ENCODE results near the gene NSUN5. TPM values are rescaled to one million over a fixed set of nuclear protein-coding genes. Genes with fewer than 3 reads are reported as not detected.

The NSUN5 gene
- total and polyA plus RNA-seq, 9 of the 15 experiments (the other 6 are each of a cell fraction or from before 2014, with no cell fraction given) = 4.7 to 115 (median 43.0) TPM

DNA sequence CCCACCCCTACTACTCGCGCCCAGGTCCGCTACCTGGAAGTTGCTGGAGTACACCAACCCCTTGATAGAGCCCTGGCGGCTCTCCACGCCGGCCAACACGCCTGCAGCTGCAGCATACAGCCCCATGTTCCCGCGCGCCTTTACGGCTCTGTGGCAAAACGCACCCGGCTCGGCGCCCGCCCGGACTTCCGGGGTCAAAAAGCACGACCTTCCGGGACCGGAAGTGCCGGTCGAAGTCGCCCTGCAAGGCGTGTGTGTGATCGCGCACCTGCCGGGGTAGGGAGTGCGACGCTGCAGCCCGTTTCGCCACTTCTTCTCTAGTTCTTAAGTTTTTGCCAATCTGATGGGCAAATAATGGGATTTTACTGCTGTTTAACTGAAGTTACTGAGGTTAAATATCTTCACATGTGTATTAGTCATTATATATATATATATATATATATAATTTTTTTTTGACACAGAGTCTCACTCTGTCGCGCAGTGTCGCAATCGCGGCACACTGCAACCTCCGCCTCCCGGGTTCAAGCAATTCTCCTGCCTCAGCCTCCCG is at the start of gene NSUN5 (continued):
- TF ChIP-seq, protein P1, sequence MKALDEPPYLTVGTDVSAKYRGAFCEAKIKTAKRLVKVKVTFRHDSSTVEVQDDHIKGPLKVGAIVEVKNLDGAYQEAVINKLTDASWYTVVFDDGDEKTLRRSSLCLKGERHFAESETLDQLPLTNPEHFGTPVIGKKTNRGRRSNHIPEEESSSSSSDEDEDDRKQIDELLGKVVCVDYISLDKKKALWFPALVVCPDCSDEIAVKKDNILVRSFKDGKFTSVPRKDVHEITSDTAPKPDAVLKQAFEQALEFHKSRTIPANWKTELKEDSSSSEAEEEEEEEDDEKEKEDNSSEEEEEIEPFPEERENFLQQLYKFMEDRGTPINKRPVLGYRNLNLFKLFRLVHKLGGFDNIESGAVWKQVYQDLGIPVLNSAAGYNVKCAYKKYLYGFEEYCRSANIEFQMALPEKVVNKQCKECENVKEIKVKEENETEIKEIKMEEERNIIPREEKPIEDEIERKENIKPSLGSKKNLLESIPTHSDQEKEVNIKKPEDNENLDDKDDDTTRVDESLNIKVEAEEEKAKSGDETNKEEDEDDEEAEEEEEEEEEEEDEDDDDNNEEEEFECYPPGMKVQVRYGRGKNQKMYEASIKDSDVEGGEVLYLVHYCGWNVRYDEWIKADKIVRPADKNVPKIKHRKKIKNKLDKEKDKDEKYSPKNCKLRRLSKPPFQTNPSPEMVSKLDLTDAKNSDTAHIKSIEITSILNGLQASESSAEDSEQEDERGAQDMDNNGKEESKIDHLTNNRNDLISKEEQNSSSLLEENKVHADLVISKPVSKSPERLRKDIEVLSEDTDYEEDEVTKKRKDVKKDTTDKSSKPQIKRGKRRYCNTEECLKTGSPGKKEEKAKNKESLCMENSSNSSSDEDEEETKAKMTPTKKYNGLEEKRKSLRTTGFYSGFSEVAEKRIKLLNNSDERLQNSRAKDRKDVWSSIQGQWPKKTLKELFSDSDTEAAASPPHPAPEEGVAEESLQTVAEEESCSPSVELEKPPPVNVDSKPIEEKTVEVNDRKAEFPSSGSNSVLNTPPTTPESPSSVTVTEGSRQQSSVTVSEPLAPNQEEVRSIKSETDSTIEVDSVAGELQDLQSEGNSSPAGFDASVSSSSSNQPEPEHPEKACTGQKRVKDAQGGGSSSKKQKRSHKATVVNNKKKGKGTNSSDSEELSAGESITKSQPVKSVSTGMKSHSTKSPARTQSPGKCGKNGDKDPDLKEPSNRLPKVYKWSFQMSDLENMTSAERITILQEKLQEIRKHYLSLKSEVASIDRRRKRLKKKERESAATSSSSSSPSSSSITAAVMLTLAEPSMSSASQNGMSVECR (CRISPR knock-in tag; IDR thresholded peaks at IDR 0.05) = peak; percentile 65; the same call in 1 of the 2 replicates
- TF ChIP-seq CCNT2 (IDR thresholded peaks at IDR 0.05; ENCODE audit: borderline replicate concordance, extremely low read depth, insufficient read length, low read depth, low read length) = peak; percentile 58
- TF ChIP-seq, protein P2, sequence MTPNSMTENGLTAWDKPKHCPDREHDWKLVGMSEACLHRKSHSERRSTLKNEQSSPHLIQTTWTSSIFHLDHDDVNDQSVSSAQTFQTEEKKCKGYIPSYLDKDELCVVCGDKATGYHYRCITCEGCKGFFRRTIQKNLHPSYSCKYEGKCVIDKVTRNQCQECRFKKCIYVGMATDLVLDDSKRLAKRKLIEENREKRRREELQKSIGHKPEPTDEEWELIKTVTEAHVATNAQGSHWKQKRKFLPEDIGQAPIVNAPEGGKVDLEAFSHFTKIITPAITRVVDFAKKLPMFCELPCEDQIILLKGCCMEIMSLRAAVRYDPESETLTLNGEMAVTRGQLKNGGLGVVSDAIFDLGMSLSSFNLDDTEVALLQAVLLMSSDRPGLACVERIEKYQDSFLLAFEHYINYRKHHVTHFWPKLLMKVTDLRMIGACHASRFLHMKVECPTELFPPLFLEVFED (CRISPR knock-in tag; conservative IDR thresholded peaks at IDR 0.05) = no peak
- peak in 1 of 2 experiments; percentile 99; a peak in 2 of 3 replicates for TF ChIP-seq CBX3 (IDR thresholded peaks at IDR 0.05; ENCODE audit: borderline replicate concordance in 1 of 2, low read length in 2 of 2)
- TF ChIP-seq NFATC3 (IDR thresholded peaks at IDR 0.05) = no peak
- no peak for TF ChIP-seq BRD9 (IDR thresholded peaks at IDR 0.05; ENCODE audit: low read depth, partially characterized antibody)
- TF ChIP-seq GTF2A2 (tag; IDR thresholded peaks at IDR 0.05) = no peak
- no peak for TF ChIP-seq FOS (IDR thresholded peaks at IDR 0.05; ENCODE audit: extremely low read depth, insufficient read length)
- TF ChIP-seq KHSRP (IDR thresholded peaks at IDR 0.05) = no peak
- peak; percentile 69; the same call in 1 of the 2 replicates for TF ChIP-seq E2F3 (CRISPR knock-in tag; IDR thresholded peaks at IDR 0.05)
- peak; percentile 20; the same call in 1 of the 2 replicates for TF ChIP-seq CTBP1 (IDR thresholded peaks at IDR 0.05; ENCODE audit: borderline replicate concordance)
- TF ChIP-seq, protein P3, sequence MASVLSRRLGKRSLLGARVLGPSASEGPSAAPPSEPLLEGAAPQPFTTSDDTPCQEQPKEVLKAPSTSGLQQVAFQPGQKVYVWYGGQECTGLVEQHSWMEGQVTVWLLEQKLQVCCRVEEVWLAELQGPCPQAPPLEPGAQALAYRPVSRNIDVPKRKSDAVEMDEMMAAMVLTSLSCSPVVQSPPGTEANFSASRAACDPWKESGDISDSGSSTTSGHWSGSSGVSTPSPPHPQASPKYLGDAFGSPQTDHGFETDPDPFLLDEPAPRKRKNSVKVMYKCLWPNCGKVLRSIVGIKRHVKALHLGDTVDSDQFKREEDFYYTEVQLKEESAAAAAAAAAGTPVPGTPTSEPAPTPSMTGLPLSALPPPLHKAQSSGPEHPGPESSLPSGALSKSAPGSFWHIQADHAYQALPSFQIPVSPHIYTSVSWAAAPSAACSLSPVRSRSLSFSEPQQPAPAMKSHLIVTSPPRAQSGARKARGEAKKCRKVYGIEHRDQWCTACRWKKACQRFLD (CRISPR knock-in tag; IDR thresholded peaks at IDR 0.05) = peak; percentile 97
- TF ChIP-seq, protein P4, sequence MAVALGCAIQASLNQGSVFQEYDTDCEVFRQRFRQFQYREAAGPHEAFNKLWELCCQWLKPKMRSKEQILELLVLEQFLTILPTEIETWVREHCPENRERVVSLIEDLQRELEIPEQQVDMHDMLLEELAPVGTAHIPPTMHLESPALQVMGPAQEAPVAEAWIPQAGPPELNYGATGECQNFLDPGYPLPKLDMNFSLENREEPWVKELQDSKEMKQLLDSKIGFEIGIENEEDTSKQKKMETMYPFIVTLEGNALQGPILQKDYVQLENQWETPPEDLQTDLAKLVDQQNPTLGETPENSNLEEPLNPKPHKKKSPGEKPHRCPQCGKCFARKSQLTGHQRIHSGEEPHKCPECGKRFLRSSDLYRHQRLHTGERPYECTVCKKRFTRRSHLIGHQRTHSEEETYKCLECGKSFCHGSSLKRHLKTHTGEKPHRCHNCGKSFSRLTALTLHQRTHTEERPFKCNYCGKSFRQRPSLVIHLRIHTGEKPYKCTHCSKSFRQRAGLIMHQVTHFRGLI (CRISPR knock-in tag; IDR thresholded peaks at IDR 0.05) = 0 out of 2 replicates have a peak, but pooled peaks have one; percentile 68
- TF ChIP-seq C11orf30 (IDR thresholded peaks at IDR 0.05; ENCODE audit: low read depth) = peak; percentile 77; the same call in 1 of the 2 replicates
- TF ChIP-seq KDM4B (IDR thresholded peaks at IDR 0.05; ENCODE audit: borderline replicate concordance in 2 of 2, low read depth in 1 of 2) = peak in 1 of 2 experiments; percentile 83; a peak in 1 of 4 replicates
- peak; percentile 78 for TF ChIP-seq CEBPB (tag; IDR thresholded peaks at IDR 0.05)
- peak; percentile 36; the same call in 1 of the 2 replicates for TF ChIP-seq OTX1 (CRISPR knock-in tag; IDR thresholded peaks at IDR 0.05)
- TF ChIP-seq NR1H2 (CRISPR knock-in tag; IDR thresholded peaks at IDR 0.05) = no peak
- peak; percentile 74 for TF ChIP-seq CREB1 (IDR thresholded peaks at IDR 0.05)
- TF ChIP-seq CREB1 (CRISPR knock-in tag; IDR thresholded peaks at IDR 0.05) = peak; percentile 73

All from K562 (cell line).